Liver (tissue), 9 donors: ENCODE data around the gene PDCD1. TPM values are rescaled to one million over a fixed set of nuclear protein-coding genes. Genes with fewer than 3 reads are reported as not detected.

Experiments used
- DNase-seq: peaks from one replicate; pipeline ENCODE4 v3.0.0-alpha.2; 2017; ENCODE audit warnings: low spot score
- H3K27ac ChIP-seq, 2 donors: one replicate each; pipeline ENCODE4 v1.7.0; 2013; ENCODE audit warnings: inconsistent platforms in 2 of 2, low read length in 2 of 2, control low read depth in 1 of 2, low read depth in 1 of 2, mild to moderate bottlenecking in 1 of 2
- H3K27me3 ChIP-seq, 4 donors: one replicate each; pipeline versions ENCODE4 v1.6.1 to v1.7.0; 2013; ENCODE audit warnings: low read length in 3 of 4, inconsistent platforms in 1 of 4, mild to moderate bottlenecking in 1 of 4, moderate library complexity in 1 of 4; ENCODE audit not compliant: control insufficient read depth in 4 of 4, insufficient read depth in 4 of 4
- H3K36me3 ChIP-seq, 4 donors: one replicate each; pipeline versions ENCODE4 v1.6.1 to v1.7.0; 2013; ENCODE audit warnings: low read length in 3 of 4, mild to moderate bottlenecking in 3 of 4, low read depth in 1 of 4, moderate library complexity in 1 of 4; ENCODE audit not compliant: control insufficient read depth in 4 of 4, insufficient read depth in 3 of 4
- H3K4me1 ChIP-seq, 4 donors: one replicate each; pipeline versions ENCODE4 v1.6.1 to v1.7.0; 2013; ENCODE audit warnings: low read length in 3 of 4, mild to moderate bottlenecking in 3 of 4, moderate library complexity in 1 of 4; ENCODE audit not compliant: control insufficient read depth in 4 of 4, insufficient read depth in 4 of 4
- H3K4me3 ChIP-seq, 3 donors: one replicate each; pipeline versions ENCODE4 v1.6.1 to v1.7.0; 2013; ENCODE audit warnings: low read length in 3 of 3, control low read depth in 1 of 3, low read depth in 1 of 3, mild to moderate bottlenecking in 1 of 3
- H3K9ac ChIP-seq, 2 donors: one replicate each; pipeline ENCODE4 v1.7.0; 2013; ENCODE audit warnings: low read length in 2 of 2, mild to moderate bottlenecking in 2 of 2, moderate library complexity in 2 of 2, control low read depth in 1 of 2, low read depth in 1 of 2
- H3K9me3 ChIP-seq, 4 donors: one replicate each; pipeline versions ENCODE4 v1.6.1 to v1.7.0; 2013; ENCODE audit warnings: low read length in 3 of 4; ENCODE audit not compliant: control insufficient read depth in 4 of 4
- FOXA2 ChIP-seq: IDR thresholded peaks from 2 replicates; pipeline ENCODE4 v1.6.1; 2016; ENCODE audit warnings: antibody characterized with exemption
- GABPA ChIP-seq, 2 donors: IDR thresholded peaks in 1 of 2; conservative IDR thresholded peaks in 1 of 2; 2 replicates each; pipeline ENCODE4 v1.6.1; 2016; ENCODE audit warnings: antibody characterized with exemption in 2 of 2, mild to moderate bottlenecking in 1 of 2, moderate library complexity in 1 of 2
- HNF4A ChIP-seq, 2 donors: conservative IDR thresholded peaks; 2 replicates each; pipeline ENCODE4 v1.6.1; 2016; ENCODE audit warnings: antibody characterized with exemption in 2 of 2, mild to moderate bottlenecking in 2 of 2
- HNF4G ChIP-seq: IDR thresholded peaks from 2 replicates; pipeline ENCODE4 v1.6.1; 2016; ENCODE audit warnings: antibody characterized with exemption
- NR2F2 ChIP-seq: IDR thresholded peaks from 2 replicates; pipeline ENCODE4 v1.6.1; 2016; ENCODE audit warnings: antibody characterized with exemption
- RAD21 ChIP-seq, 2 donors: IDR thresholded peaks; 2 replicates each; pipeline ENCODE4 v1.6.1; 2016; ENCODE audit warnings: antibody characterized with exemption in 2 of 2, mild to moderate bottlenecking in 2 of 2
- REST ChIP-seq: IDR thresholded peaks from 2 replicates; pipeline ENCODE4 v1.6.1; 2016; ENCODE audit warnings: antibody characterized with exemption, mild to moderate bottlenecking
- RXRA ChIP-seq, 2 donors: IDR thresholded peaks; 2 replicates each; pipeline ENCODE4 v1.6.1; 2017 to 2018; ENCODE audit warnings: antibody characterized with exemption in 2 of 2, mild to moderate bottlenecking in 1 of 2
- SP1 ChIP-seq: IDR thresholded peaks from 2 replicates; pipeline ENCODE4 v1.6.1; 2018; ENCODE audit warnings: antibody characterized with exemption, mild to moderate bottlenecking
- TAF1 ChIP-seq: conservative IDR thresholded peaks from 2 replicates; pipeline ENCODE4 v1.6.1; 2016; ENCODE audit warnings: antibody characterized with exemption, mild to moderate bottlenecking
- YY1 ChIP-seq: IDR thresholded peaks from 2 replicates; pipeline ENCODE4 v1.6.1; 2016; ENCODE audit warnings: antibody characterized with exemption, mild to moderate bottlenecking
- ZBTB33 ChIP-seq: IDR thresholded peaks from 2 replicates; pipeline ENCODE4 v1.6.1; 2016; ENCODE audit warnings: antibody characterized with exemption
- WGBS: extraction: QIAGEN DNeasy Blood & Tissue Kit; methylation state at CpG from one replicate; pipeline ENCODE4 v1.1.7; 2013; 5-methylcytosine and 5-hydroxymethylcytosine counted together
- polyA plus RNA-seq, 2 donors: library from polyadenylated mRNA; stranded (reverse) in 1 of 2; unstranded in 1 of 2; fragments of 200-250 nt in 1 of 2; fragments of >200 nt in 1 of 2; fragmentation: Nextera tagmentation in 1 of 2; extraction: Ambion mirVana in 1 of 2; gene quantifications; one replicate each; pipeline versions ENCODE4 v1.2.1 to v1.2.3, GENCODE V29; 2013 to 2015
- total RNA-seq, 2 donors: library from RNA; depleted of rRNA; stranded (reverse); fragments of >200 nt; gene quantifications; one replicate each; pipeline ENCODE4 v1.2.3, GENCODE V29; 2014
- TF ChIP-seq, protein P1 (sequence below): IDR thresholded peaks from 2 replicates; pipeline ENCODE4 v1.6.1; 2016; ENCODE audit warnings: antibody characterized with exemption
- donor health status: healthy.
- donor health status: healthy.
- donor health status: healthy.
- donor health status: healthy.
- donor health status: healthy.

PDCD1 gene
- total and polyA plus RNA-seq, 4 donors = 0.20 to 0.37 (median 0.25) TPM; not detected in 1

DNA sequence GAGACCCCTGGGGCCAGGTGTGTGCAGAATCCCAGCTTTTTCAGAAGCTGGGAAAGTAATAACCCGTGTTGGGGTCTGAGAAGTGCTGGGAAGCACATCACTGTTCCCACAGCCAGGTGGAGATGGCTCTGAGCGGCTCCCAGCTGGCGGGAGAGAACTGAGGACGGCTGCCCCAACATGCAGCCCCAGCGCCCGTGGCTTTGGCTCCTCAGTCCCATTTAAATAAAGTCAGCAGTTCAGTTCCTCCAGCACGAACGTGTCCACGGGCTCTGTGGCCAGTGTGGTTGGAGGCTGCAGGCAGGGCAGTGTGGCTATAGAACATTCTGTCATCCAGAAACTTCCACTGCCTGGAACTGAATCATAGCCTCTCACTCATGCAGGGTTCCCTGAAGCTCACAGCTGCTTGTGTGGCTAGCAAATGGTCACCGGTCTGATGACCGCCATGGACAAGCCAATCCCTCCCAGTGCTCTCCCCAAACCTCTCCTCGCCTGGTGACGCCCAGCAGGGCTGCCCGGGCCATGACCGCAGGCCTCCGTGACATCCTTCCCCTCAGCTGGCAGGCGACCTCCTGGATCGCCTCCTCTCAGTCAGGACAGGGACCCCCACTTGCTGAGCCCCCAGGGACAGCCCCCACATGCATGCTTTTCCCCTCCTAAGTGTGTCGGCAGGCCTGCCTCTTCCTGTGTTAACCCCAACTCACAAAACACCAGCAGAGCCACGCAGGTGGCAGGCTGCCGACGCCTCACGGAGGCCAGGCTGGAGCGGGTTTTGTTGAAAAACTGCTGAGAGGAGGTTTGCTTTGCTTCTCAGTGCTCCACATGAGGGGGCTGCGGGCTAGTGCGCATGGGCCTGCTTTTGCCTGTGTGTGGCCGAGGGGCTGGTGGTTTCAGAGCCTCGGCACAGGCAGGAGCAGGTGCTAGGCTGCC lies 12.2 kb upstream of the PDCD1 start:
- H3K4me1 ChIP-seq = peaks cover 0 to 3% (median 0%) of the 10 kb centered on the region in 4 donors

DNA sequence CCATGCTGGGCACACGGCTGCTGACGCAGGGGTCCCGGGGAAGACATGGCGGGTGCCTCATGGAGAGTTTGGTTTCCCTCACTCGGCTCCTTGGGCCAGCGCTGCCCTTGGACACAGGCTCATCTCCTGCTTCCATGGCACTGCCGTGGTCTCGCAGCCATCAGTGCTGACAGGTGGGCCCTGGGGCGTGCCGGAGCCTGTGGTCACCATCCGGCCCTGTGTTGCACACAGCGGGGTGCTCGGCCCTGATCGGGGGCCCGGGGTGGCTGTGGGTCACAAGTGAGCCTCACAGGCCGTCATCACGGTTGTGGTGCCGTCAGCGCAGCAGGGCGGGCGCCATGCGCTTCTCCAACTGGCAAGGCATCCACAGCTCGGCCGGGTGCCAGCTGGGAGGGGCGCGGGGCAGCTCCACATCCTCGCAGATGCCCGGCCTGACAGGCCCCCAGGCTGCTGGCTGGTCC lies 11.4 kb upstream of the PDCD1 start:
- WGBS = 94% methylated on average over 28 of the region's 28 CpGs
- H3K4me1 ChIP-seq = peaks cover 0 to 3% (median 0%) of the 10 kb centered on the region in 4 donors
- TF ChIP-seq GABPA (IDR thresholded peaks at IDR 0.05 in 1 of 2, conservative IDR thresholded peaks at IDR 0.05 in 1 of 2) (no peak), RXRA (IDR thresholded peaks at IDR 0.05) (no peak)
- no peak overlapping the region for H3K4me3 ChIP-seq
- H3K9me3 ChIP-seq = no peaks in the 10 kb centered on the region
- no peak overlapping the region for H3K9ac ChIP-seq
- no peak overlapping the region for H3K27ac ChIP-seq
- no peaks in the 10 kb centered on the region for H3K36me3 ChIP-seq
- no peak for DNase-seq
- H3K27me3 ChIP-seq = no peaks in the 10 kb centered on the region

More for the DNA sequence above, 12.2 kb upstream of the PDCD1 start:
- Histone ChIP-seq H3K27ac (no peak overlapping the region), H3K27me3 (no peaks in the 10 kb centered on the region), H3K4me3 (no peak overlapping the region), H3K9ac (no peak overlapping the region), H3K36me3 (no peaks in the 10 kb centered on the region), H3K9me3 (no peaks in the 10 kb centered on the region)
- TF ChIP-seq, protein P1, sequence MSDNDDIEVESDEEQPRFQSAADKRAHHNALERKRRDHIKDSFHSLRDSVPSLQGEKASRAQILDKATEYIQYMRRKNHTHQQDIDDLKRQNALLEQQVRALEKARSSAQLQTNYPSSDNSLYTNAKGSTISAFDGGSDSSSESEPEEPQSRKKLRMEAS = no peak
- no peak for TF ChIP-seq HNF4G
- TF ChIP-seq RXRA (IDR thresholded peaks at IDR 0.05) = no peak
- no peak for TF ChIP-seq REST
- TF ChIP-seq TAF1 = no peak
- TF ChIP-seq HNF4A (conservative IDR thresholded peaks at IDR 0.05) = no peak
- no peak for TF ChIP-seq YY1
- no peak for TF ChIP-seq RAD21 (IDR thresholded peaks at IDR 0.05)
- no peak for DNase-seq
- 80% methylated on average over 28 of the region's 28 CpGs for WGBS

DNA sequence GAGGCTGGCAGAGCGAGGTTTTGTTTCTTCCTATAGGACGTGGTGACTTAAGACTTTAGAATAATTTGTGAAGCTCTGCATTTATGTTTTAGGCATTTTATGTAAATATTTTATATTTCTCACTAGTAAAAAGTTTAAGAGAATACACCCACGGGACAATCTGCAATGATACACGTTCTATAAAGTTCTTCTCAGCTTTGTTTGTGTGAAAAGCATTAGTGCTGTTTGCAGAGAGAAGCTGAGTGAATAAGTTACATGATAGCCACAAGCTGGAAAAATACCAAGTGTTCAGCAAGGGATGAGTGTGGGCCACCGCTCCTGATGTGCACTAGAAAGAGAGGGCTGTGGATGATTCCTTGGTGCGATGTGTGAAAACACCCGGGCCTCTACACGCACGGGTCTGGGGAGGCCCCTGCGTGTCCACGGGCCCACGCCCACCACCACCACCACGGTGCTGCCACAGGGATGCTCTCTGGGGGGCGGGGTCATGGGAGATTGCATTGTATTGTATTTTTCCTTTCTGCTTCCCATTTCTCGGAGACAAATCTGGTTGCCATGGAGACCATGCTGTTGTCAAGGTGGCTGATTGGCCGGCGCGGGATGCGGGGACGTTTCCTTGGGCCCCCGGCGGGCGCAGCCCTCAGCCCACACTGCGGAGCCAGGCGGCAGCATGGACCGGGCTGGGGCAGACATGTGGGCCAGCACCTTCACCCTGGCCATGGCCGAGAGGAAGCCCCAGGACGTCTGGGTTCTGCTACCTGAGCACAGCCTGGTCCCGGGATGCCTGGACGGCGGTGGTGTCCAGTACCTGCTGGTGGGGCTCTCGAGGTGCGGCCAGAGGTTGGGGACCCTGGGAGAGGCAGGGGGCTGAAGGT lies 10.6 kb upstream of the PDCD1 start, which contains the start of gene RTP5:
Gene RTP5 (plus strand): TSS at position 643 of the 875 bp plus-strand sequence. CDS start 28 bp downstream, at position 671.
- no peaks in the 10 kb centered on the region for H3K27me3 ChIP-seq
- TF ChIP-seq ZBTB33 (no peak), FOXA2 (no peak), NR2F2 (no peak), SP1 (no peak), GABPA (IDR thresholded peaks at IDR 0.05 in 1 of 2, conservative IDR thresholded peaks at IDR 0.05 in 1 of 2) (no peak), YY1 (no peak)
- no peaks in the 10 kb centered on the region for H3K36me3 ChIP-seq
- no peak within 1 kb of the TSS for H3K9ac ChIP-seq
- H3K4me1 ChIP-seq = peaks cover 0 to 3% (median 0%) of the 10 kb centered on the region in 4 donors
- H3K27ac ChIP-seq = peak within 1 kb of the TSS in 1 of 2 donors; percentile 12
- WGBS = 79% methylated on average over 33 of the region's 33 CpGs
- H3K9me3 ChIP-seq = no peaks in the 10 kb centered on the region
- H3K4me3 ChIP-seq = no peak within 1 kb of the TSS
- DNase-seq = no peak
